Measurements from ENCODE around the gene ITGAX. TPM values are rescaled to one million over a fixed set of nuclear protein-coding genes. Genes with fewer than 3 reads are reported as not detected.
"Not testable (repeated sequence)": the region's sequence is repeated elsewhere in the genome, so short reads cannot be mapped to it uniquely, and the experiment has no call there.

The ITGAX gene
- polyA plus RNA-seq (2013) = 10.1 TPM

DNA sequence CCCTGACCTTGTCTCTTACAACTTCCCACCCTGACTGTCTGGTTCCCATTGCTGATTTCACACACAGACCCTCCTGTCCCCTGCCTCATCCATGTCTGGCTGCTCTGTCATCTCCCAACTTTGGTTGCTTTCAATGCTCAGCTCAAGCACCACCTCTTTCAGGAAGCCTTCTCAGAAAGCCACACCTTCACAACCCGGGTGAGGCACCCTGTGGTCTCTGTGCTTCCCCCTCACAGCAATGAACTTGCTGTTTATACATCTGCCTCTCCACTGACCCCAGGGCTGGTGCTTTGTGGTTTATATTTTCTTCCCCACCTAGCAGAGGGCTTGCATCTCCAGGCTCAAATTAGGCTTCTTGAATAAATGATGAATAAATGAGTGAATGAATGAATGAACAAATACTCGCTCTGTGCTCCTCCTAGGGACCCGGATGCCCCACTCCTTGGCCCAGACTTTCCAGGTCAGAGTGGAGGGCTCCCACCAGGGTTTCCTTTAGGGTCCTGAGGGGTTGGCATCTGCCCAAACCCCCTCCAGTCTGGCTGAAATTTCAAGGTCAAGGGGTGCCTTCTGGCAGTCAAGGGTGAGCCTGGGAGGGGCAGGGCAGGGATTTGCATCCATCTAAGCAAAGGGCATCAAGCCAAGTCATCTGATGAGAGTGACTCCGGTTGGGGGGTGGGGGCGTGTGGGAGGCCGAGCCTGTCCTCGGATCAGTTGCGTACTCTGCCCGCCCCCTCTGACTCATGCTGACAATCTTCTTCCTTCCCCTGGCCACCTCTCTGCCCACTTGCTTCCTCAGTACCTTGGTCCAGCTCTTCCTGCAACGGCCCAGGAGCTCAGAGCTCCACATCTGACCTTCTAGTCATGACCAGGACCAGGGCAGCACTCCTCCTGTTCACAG is at the start of gene ITGAX:
ITGAX (plus strand) TSS at position 783 of the 898 bp plus-strand sequence; CDS start at position 862, 79 bp downstream.
- peaks cover 14 to 80% (median 70%) of the 10 kb centered on the region in 4 experiments for H3K4me1 ChIP-seq (ENCODE audit: control extremely low read depth in 1 of 4, control insufficient read depth in 4 of 4, insufficient read depth in 4 of 4, low read length in 3 of 4)
- ChIA-PET CTCF (interaction anchor here (1.0 kb wide), 1 partner anchor 22 kb away, joined by 4 read pairs; no protein-coding TSS in a partner anchor), POLR2A (interaction anchor here (0.6 kb wide), 2 partner anchors 52 to 387 kb away, joined by 3 read pairs; no protein-coding TSS in a partner anchor)
- peak; percentile 68 to 91 (median 89) for DNase-seq
- peak within 1 kb of the TSS in 1 of 2 experiments; percentile 22 for H3K27ac ChIP-seq (ENCODE audit: insufficient read depth in 1 of 2, low read depth in 1 of 2, low read length in 2 of 2, poor library complexity in 1 of 2, severe bottlenecking in 2 of 2)
- H3K27me3 ChIP-seq (replicated peaks in 2 of 5; ENCODE audit: control insufficient read depth in 4 of 5, insufficient read depth in 5 of 5, low read length in 4 of 5) = no peaks in the 10 kb centered on the region
- H3K9me3 ChIP-seq (ENCODE audit: control extremely low read depth in 1 of 5, control insufficient read depth in 4 of 5, insufficient read depth in 2 of 5, low read depth in 1 of 5, low read length in 4 of 5) = no peaks in the 10 kb centered on the region
- H3K4me3 ChIP-seq (ENCODE audit: control insufficient read depth in 1 of 7, extremely low read depth in 1 of 7, insufficient read depth in 4 of 7, low read depth in 2 of 7, low read length in 6 of 7) = peak within 1 kb of the TSS in 5 of 7 experiments; percentile 1 to 53 (median 19)
- WGBS (ENCODE audit: insufficient coverage) = under 1% methylated on average over 8 of the region's 10 CpGs
- H3K36me3 ChIP-seq (ENCODE audit: control insufficient read depth in 4 of 4, insufficient read depth in 4 of 4, low read length in 3 of 4) = no peaks in the 10 kb centered on the region

DNA sequence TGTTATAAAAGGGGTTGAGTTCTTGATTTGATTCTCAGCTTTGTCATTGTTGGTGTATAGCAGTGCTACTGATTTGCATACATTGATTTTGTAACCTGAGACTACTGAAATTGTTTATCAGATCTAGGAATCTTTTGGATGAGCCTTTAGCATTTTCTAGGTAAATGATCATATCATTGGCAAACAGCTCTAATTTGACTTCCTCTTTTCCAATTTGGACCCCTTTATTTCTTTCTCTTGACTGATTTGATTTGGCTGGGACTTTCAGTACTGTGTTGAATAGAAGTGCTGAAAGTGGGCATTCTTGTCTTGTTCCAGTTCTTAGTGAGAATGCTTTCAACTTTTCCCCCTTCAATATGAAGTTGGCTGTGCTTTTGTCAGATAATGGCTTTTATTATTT is 49.8 kb upstream of the ITGAX start:
- Histone ChIP-seq H3K4me3 (ENCODE audit: control insufficient read depth in 1 of 7, extremely low read depth in 1 of 7, insufficient read depth in 4 of 7, low read depth in 2 of 7, low read length in 6 of 7) (no peak overlapping the region), H3K9me3 (ENCODE audit: control extremely low read depth in 1 of 5, control insufficient read depth in 4 of 5, insufficient read depth in 2 of 5, low read depth in 1 of 5, low read length in 4 of 5) (no peaks in the 10 kb centered on the region), H3K27me3 (replicated peaks in 2 of 5; ENCODE audit: control insufficient read depth in 4 of 5, insufficient read depth in 5 of 5, low read length in 4 of 5) (no peaks in the 10 kb centered on the region), H3K27ac (ENCODE audit: insufficient read depth in 1 of 2, low read depth in 1 of 2, low read length in 2 of 2, poor library complexity in 1 of 2, severe bottlenecking in 2 of 2) (no peak overlapping the region), H3K36me3 (ENCODE audit: control insufficient read depth in 4 of 4, insufficient read depth in 4 of 4, low read length in 3 of 4) (no peaks in the 10 kb centered on the region), H3K4me1 (ENCODE audit: control extremely low read depth in 1 of 4, control insufficient read depth in 4 of 4, insufficient read depth in 4 of 4, low read length in 3 of 4) (peaks cover 0 to 7% (median 4%) of the 10 kb centered on the region in 4 experiments)
- ChIA-PET POLR2A (no interaction called here), CTCF (interaction anchor here (1.2 kb wide), 1 partner anchor 103 kb away, joined by 4 read pairs; the partner anchor contains the start of gene PYCARD)
- DNase-seq = peak in 1 of 3 donors; percentile 10

DNA sequence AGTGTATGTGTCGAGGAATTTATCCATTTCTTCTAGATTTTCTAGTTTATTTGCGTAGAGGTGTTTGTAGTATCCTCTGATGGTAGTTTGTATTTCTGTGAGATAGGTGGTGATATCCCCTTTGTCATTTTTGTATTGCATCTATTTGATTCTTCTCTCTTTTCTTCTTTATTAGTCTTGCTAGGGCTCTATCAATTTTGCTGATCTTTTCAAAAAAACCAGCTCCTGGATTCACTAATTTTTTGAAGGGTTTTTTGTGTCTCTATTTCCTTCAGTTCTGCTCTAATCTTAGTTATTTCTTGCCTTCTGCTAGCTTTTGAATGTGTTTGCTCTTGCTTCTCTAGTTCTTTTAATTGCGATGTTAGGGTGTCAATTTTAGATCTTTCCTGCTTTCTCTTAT is 46.6 kb upstream of the ITGAX start:
- WGBS (ENCODE audit: insufficient coverage) = no CpG with 5 or more reads among the region's 3 CpGs
- H3K27ac ChIP-seq (ENCODE audit: insufficient read depth in 1 of 2, low read depth in 1 of 2, low read length in 2 of 2, poor library complexity in 1 of 2, severe bottlenecking in 2 of 2); DNase-seq; H3K36me3 ChIP-seq (ENCODE audit: control insufficient read depth in 4 of 4, insufficient read depth in 4 of 4, low read length in 3 of 4); CTCF ChIA-PET; H3K4me1 ChIP-seq (ENCODE audit: control extremely low read depth in 1 of 4, control insufficient read depth in 4 of 4, insufficient read depth in 4 of 4, low read length in 3 of 4); H3K9me3 ChIP-seq (ENCODE audit: control extremely low read depth in 1 of 5, control insufficient read depth in 4 of 5, insufficient read depth in 2 of 5, low read depth in 1 of 5, low read length in 4 of 5); H3K4me3 ChIP-seq (ENCODE audit: control insufficient read depth in 1 of 7, extremely low read depth in 1 of 7, insufficient read depth in 4 of 7, low read depth in 2 of 7, low read length in 6 of 7); POLR2A ChIA-PET; H3K27me3 ChIP-seq (replicated peaks in 2 of 5; ENCODE audit: control insufficient read depth in 4 of 5, insufficient read depth in 5 of 5, low read length in 4 of 5): not testable (repeated sequence)

DNA sequence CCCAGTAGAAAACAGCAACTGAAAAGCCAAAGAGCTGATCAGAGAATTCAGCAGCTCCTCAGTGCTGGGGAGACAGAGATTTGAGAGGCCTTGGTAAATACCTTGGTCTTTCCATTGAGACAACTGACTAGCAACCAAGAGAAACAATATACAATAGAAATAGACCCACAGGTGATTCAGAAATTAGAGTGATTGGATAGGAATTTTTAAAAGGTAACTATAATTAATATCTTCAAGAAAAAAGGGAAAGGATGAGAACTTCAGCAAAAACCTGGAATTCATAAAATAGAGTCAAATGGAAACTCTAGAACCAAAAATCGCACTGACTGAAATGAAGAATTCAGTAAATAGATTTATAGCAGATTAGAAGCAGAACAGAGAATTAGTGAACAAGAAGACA is 32.5 kb upstream of the ITGAX start:
- WGBS (ENCODE audit: insufficient coverage) = no CpG with 5 or more reads among the region's 1 CpG
- Histone ChIP-seq H3K27ac (ENCODE audit: insufficient read depth in 1 of 2, low read depth in 1 of 2, low read length in 2 of 2, poor library complexity in 1 of 2, severe bottlenecking in 2 of 2) (no peak overlapping the region), H3K36me3 (ENCODE audit: control insufficient read depth in 4 of 4, insufficient read depth in 4 of 4, low read length in 3 of 4) (no peaks in the 10 kb centered on the region), H3K4me3 (ENCODE audit: control insufficient read depth in 1 of 7, extremely low read depth in 1 of 7, insufficient read depth in 4 of 7, low read depth in 2 of 7, low read length in 6 of 7) (no peak overlapping the region), H3K4me1 (ENCODE audit: control extremely low read depth in 1 of 4, control insufficient read depth in 4 of 4, insufficient read depth in 4 of 4, low read length in 3 of 4) (peaks cover 0 to under 1% (median under 1%) of the 10 kb centered on the region in 4 experiments), H3K27me3 (replicated peaks in 2 of 5; ENCODE audit: control insufficient read depth in 4 of 5, insufficient read depth in 5 of 5, low read length in 4 of 5) (no peaks in the 10 kb centered on the region), H3K9me3 (ENCODE audit: control extremely low read depth in 1 of 5, control insufficient read depth in 4 of 5, insufficient read depth in 2 of 5, low read depth in 1 of 5, low read length in 4 of 5) (peaks cover 2 to 22% (median 7%) of the 10 kb centered on the region in 5 experiments)
- ChIA-PET POLR2A (no interaction called here), CTCF (no interaction called here)
- DNase-seq = no peak

DNA sequence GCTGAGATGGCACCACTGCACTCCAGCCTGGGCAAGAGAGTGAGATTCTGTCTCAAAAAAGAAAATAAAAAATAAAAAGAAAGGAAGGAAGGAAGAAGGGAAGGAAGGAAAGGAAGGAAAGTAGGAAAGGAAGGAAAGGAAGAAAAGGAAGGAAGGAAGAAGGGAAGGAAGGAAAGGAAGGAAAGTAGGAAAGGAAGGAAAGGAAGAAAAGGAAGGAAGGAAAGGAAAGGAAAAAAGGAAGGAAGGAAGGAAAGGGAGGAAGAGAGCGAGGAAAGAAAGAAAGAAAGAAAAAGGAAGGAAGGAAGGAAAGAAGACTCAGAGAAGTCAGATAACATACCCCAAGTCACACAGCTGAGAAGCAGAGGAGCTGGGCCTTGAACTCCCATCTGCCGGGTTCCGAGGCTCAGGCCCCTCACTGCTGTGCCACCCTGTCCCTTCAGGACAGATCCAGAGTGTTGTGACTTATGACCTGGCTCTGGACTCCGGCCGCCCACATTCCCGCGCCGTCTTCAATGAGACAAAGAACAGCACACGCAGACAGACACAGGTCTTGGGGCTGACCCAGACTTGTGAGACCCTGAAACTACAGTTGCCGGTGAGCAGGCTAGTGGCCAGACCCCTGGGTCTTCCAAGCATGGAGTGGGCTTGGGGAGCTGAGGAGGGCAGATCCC is 30.9 kb upstream of the ITGAX start:
- H3K4me3 ChIP-seq (ENCODE audit: control insufficient read depth in 1 of 7, extremely low read depth in 1 of 7, insufficient read depth in 4 of 7, low read depth in 2 of 7, low read length in 6 of 7) = no peak overlapping the region
- CTCF ChIA-PET = no interaction called here
- H3K9me3 ChIP-seq (ENCODE audit: control extremely low read depth in 1 of 5, control insufficient read depth in 4 of 5, insufficient read depth in 2 of 5, low read depth in 1 of 5, low read length in 4 of 5) = peaks cover under 1 to 17% (median 7%) of the 10 kb centered on the region in 5 experiments
- no peaks in the 10 kb centered on the region for H3K27me3 ChIP-seq (replicated peaks in 2 of 5; ENCODE audit: control insufficient read depth in 4 of 5, insufficient read depth in 5 of 5, low read length in 4 of 5)
- no peaks in the 10 kb centered on the region for H3K36me3 ChIP-seq (ENCODE audit: control insufficient read depth in 4 of 4, insufficient read depth in 4 of 4, low read length in 3 of 4)
- H3K4me1 ChIP-seq (ENCODE audit: control extremely low read depth in 1 of 4, control insufficient read depth in 4 of 4, insufficient read depth in 4 of 4, low read length in 3 of 4) = peaks cover 4 to 13% (median 11%) of the 10 kb centered on the region in 4 experiments
- DNase-seq = no peak
- no peak overlapping the region for H3K27ac ChIP-seq (ENCODE audit: insufficient read depth in 1 of 2, low read depth in 1 of 2, low read length in 2 of 2, poor library complexity in 1 of 2, severe bottlenecking in 2 of 2)
- POLR2A ChIA-PET = no interaction called here
- 97% methylated on average over 10 of the region's 10 CpGs for WGBS (ENCODE audit: insufficient coverage)

DNA sequence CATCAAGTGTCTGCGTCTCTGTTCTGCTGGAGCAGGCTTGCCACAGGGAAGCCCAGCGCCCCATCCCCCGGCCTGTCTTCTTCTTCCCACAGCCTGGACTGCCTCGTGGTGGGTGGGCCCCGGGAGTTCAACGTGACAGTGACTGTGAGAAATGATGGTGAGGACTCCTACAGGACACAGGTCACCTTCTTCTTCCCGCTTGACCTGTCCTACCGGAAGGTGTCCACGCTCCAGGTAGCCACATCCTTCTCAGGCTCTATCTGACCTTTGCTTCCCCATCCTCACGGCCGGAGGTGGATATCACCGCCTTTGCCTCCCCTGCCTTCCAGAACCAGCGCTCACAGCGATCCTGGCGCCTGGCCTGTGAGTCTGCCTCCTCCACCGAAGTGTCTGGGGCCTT is 29.8 kb upstream of the ITGAX start:
- WGBS (ENCODE audit: insufficient coverage) = 98% methylated on average over 12 of the region's 16 CpGs
- peaks cover 0 to 17% (median 7%) of the 10 kb centered on the region in 5 experiments for H3K9me3 ChIP-seq (ENCODE audit: control extremely low read depth in 1 of 5, control insufficient read depth in 4 of 5, insufficient read depth in 2 of 5, low read depth in 1 of 5, low read length in 4 of 5)
- no peak overlapping the region for H3K27ac ChIP-seq (ENCODE audit: insufficient read depth in 1 of 2, low read depth in 1 of 2, low read length in 2 of 2, poor library complexity in 1 of 2, severe bottlenecking in 2 of 2)
- no peak for DNase-seq
- H3K36me3 ChIP-seq (ENCODE audit: control insufficient read depth in 4 of 4, insufficient read depth in 4 of 4, low read length in 3 of 4) = no peaks in the 10 kb centered on the region
- ChIA-PET POLR2A (no interaction called here), CTCF (no interaction called here)
- H3K4me3 ChIP-seq (ENCODE audit: control insufficient read depth in 1 of 7, extremely low read depth in 1 of 7, insufficient read depth in 4 of 7, low read depth in 2 of 7, low read length in 6 of 7) = no peak overlapping the region
- H3K4me1 ChIP-seq (ENCODE audit: control extremely low read depth in 1 of 4, control insufficient read depth in 4 of 4, insufficient read depth in 4 of 4, low read length in 3 of 4) = peaks cover 4 to 13% (median 11%) of the 10 kb centered on the region in 4 experiments
- peaks cover 0 to under 1% (median 0%) of the 10 kb centered on the region in 5 experiments for H3K27me3 ChIP-seq (replicated peaks in 2 of 5; ENCODE audit: control insufficient read depth in 4 of 5, insufficient read depth in 5 of 5, low read length in 4 of 5)

Data from common myeloid progenitor, CD34-positive (primary cell).